A549 (cell line): ENCODE data around the gene IDH3G. TPM values are rescaled to one million over a fixed set of nuclear protein-coding genes. Genes with fewer than 3 reads are reported as not detected.
A peak's percentile ranks its signal among the peaks of the same experiment; 100 is the strongest.
"Not testable (repeated sequence)": the region's sequence is repeated elsewhere in the genome, so short reads cannot be mapped to it uniquely, and the experiment has no call there.

Experiments used
- ATAC-seq, 2 experiments: fragments of 200-7000 bp in 1 of 2; fragments of >200 bp in 1 of 2; cut with Nextera tagmentation in 1 of 2; cut with Tn5 transposase in 1 of 2; 3 replicates each; pipeline versions ENCODE4 v1.8.0 to v1.9.1; 2018 to 2020; ENCODE audit warnings: mild to moderate bottlenecking in 1 of 2, moderate library complexity in 1 of 2
- CTCF ChIA-PET: fragments of 300-600 bp; sonication (Branson Sonifier 250); formaldehyde crosslinking; extraction: SDS; loops from one replicate; lab custom pipeline; 2021; ENCODE audit warnings: antibody characterized with exemption, inconsistent platforms; lab: Yijun Ruan, JAX
- POLR2A ChIA-PET: fragments of 350-600 bp; formaldehyde crosslinking; extraction: SDS; loops from one replicate; lab custom pipeline; 2021; ENCODE audit warnings: antibody characterized with exemption, inconsistent platforms; lab: Yijun Ruan, JAX
- DNase-seq, 2 experiments: peaks; one replicate each; pipeline versions ENCODE4 v3.0.0 to v3.0.0-alpha.2; 2011 to 2016; ENCODE audit warnings: low read depth in 1 of 2, low spot score in 1 of 2
- FAIRE-seq: peaks from 2 replicates; lab custom pipeline; 2011; peaks lifted over from hg19 to GRCh38; lab: Jason Lieb, UNC
- H3K27ac ChIP-seq, 2 experiments: fragments of >200 bp; sonication (Bioruptor Twin); formaldehyde crosslinking; 3 replicates each; pipeline ENCODE4 v1.5.1; 2016 to 2017
- H3K4me1 ChIP-seq: fragments of >200 bp; sonication (Bioruptor Twin); formaldehyde crosslinking; 3 replicates; pipeline ENCODE4 v1.6.1; 2016
- H3K4me2 ChIP-seq: fragments of >200 bp; sonication (Bioruptor Twin); formaldehyde crosslinking; 3 replicates; pipeline ENCODE4 v1.6.1; 2016
- H3K4me3 ChIP-seq: fragments of >200 bp; sonication (Bioruptor Twin); formaldehyde crosslinking; 3 replicates; pipeline ENCODE4 v1.5.1; 2016
- H3K9me3 ChIP-seq: fragments of >200 bp; sonication (Bioruptor Twin); formaldehyde crosslinking; 3 replicates; pipeline ENCODE4 v1.6.1; 2016
- BCL3 ChIP-seq: fragments of >200 bp; sonication (Bioruptor Twin); formaldehyde crosslinking; IDR thresholded peaks from 3 replicates; pipeline ENCODE4 v1.6.1; 2016
- CHD4 ChIP-seq: fragments of 200-600 bp; sonication (generic); IDR thresholded peaks from 2 replicates; pipeline ENCODE4 v1.6.1; 2016; ENCODE audit warnings: antibody characterized with exemption, mild to moderate bottlenecking, borderline replicate concordance
- WGBS: methylation state at CpG from one replicate; pipeline ENCODE4 v1.1.6; 2017; ENCODE audit errors: missing lambda C conversion rate; 5-methylcytosine and 5-hydroxymethylcytosine counted together
- polyA plus RNA-seq, 4 experiments: library from polyadenylated mRNA; depleted of rRNA in 3 of 4; stranded (reverse); fragments of >200 nt; fragmentation: RNase III in 1 of 4; extraction: RNeasy Plus Mini Kit Qiagen cat#74134 plus additional on column Dnase treatment in 1 of 4; gene quantifications; 2 replicates in 3 of 4; 3 replicates in 1 of 4; pipeline ENCODE4 v1.2.3, GENCODE V29; 2011 to 2017
- TF ChIP-seq, protein P1 (sequence below): IDR thresholded peaks from 2 replicates; pipeline ENCODE4 v1.6.1; 2012
- TF ChIP-seq, protein P2 (sequence below): fragments of >200 bp; sonication (Bioruptor Twin); formaldehyde crosslinking; IDR thresholded peaks from 3 replicates; pipeline ENCODE4 v1.5.1; 2016

IDH3G gene
- polyA plus RNA-seq, 2 of the 4 experiments (the other 2 are of a cell fraction): 45.6 to 58.5 TPM

- ATAC-seq: no peak
- FAIRE-seq: no peak
- H3K27ac ChIP-seq: no peak overlapping the region
- H3K4me1 ChIP-seq: no peaks in the 10 kb centered on the region
- 16% methylated on average over 3 of the region's 3 CpGs for WGBS
- H3K9me3 ChIP-seq: no peaks in the 10 kb centered on the region
- TF ChIP-seq CHD4: no peak
- TF ChIP-seq, protein P1, sequence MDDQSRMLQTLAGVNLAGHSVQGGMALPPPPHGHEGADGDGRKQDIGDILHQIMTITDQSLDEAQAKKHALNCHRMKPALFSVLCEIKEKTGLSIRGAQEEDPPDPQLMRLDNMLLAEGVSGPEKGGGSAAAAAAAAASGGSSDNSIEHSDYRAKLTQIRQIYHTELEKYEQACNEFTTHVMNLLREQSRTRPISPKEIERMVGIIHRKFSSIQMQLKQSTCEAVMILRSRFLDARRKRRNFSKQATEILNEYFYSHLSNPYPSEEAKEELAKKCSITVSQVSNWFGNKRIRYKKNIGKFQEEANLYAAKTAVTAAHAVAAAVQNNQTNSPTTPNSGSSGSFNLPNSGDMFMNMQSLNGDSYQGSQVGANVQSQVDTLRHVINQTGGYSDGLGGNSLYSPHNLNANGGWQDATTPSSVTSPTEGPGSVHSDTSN: no peak
- ChIA-PET POLR2A (no interaction called here), CTCF (no interaction called here)
- no peak overlapping the region for H3K4me3 ChIP-seq
- H3K4me2 ChIP-seq: no peak overlapping the region
- DNase-seq: no peak
These were observed 47.8 kb downstream of the IDH3G start for GRCh38 chrX:153746359-153746758.

DNA sequence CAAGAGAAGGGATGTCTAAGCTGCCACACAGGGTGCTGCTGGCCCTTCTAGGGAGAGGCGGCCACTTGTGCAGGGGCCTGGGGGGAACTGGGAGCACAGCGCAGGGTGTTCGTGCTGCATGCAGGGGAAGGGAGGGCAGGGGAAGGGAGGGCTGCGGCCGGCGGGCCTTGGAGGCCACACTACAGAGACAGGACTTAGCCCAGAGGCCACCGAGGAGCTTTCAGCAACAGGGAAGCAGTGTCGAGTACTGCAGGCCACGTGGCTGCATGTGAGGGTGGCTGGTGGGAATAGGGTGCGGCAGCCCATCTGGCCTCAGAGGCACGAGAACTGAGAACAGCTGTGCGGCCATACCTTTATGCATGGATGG lies 49.1 kb downstream of the IDH3G start:
- ATAC-seq, POLR2A ChIA-PET, H3K4me1 ChIP-seq, FAIRE-seq, H3K9me3 ChIP-seq, H3K27ac ChIP-seq, H3K4me3 ChIP-seq, DNase-seq, H3K4me2 ChIP-seq: not testable (repeated sequence)
- WGBS: 86% methylated on average over 6 of the region's 12 CpGs
- CTCF ChIA-PET: interaction anchor here (1.1 kb wide), 1 partner anchor 10 kb away, joined by 4 read pairs; no protein-coding TSS in a partner anchor

DNA sequence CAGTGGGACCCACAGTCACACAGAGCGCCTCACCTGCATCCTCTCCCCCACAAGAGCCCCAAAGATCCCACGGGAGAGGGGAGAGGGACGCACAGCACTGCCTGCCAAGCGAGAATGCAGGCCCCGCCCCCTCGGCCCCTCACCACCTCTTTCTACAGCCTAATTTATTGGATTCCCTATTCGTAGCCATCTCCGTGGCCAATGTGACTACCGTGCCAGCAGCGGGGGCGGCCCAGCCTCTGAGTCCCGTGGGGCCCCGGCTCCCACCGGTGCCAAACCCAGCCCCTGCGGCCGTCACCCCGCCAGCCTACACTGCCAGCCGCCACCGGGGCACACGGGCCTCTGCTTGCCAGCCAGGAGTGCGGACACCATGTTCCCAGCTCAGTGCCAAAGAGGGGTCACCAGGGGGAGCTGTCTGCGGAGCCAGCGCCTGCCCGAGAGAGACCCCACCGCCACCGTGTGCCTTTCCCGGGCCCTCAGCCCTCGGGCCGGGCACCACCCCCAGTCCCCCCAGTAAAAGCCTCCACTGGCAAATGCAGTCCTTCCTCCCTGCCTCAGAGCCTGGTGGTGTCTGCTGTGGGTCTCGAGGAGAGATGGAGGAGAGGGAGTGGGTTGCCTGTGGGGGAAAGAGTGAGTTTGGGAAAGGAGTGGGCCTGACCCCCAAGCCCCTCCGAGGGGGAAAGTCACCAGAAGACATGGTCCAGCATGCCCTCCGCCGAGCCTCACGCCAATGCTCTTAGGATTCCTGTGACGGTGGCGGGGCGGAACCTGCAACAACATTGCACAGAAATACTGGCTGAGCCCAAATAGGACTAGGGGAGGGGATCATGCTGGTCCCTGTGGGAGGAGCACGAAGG lies 49.7 kb downstream of the IDH3G start:
- Histone ChIP-seq H3K4me1 (no peaks in the 10 kb centered on the region), H3K9me3 (no peaks in the 10 kb centered on the region), H3K4me3 (no peak overlapping the region), H3K4me2 (peak overlapping the region; percentile 56), H3K27ac (peak overlapping the region; percentile 33 to 66; a peak in 2 of 6 replicates)
- FAIRE-seq (no peak), DNase-seq (peak in 1 of 2 experiments; percentile 40), ATAC-seq (peak; percentile 47 to 78; a peak in 4 of 6 replicates)
- ChIA-PET CTCF (interaction anchor here (0.7 to 1.1 kb wide), 3 partner anchors 10 to 19 kb away, joined by 3 to 4 read pairs (median 4); no protein-coding TSS in a partner anchor), POLR2A (no interaction called here)
- WGBS: 40% methylated on average over 17 of the region's 38 CpGs
- no peak for TF ChIP-seq BCL3
- TF ChIP-seq, protein P2, sequence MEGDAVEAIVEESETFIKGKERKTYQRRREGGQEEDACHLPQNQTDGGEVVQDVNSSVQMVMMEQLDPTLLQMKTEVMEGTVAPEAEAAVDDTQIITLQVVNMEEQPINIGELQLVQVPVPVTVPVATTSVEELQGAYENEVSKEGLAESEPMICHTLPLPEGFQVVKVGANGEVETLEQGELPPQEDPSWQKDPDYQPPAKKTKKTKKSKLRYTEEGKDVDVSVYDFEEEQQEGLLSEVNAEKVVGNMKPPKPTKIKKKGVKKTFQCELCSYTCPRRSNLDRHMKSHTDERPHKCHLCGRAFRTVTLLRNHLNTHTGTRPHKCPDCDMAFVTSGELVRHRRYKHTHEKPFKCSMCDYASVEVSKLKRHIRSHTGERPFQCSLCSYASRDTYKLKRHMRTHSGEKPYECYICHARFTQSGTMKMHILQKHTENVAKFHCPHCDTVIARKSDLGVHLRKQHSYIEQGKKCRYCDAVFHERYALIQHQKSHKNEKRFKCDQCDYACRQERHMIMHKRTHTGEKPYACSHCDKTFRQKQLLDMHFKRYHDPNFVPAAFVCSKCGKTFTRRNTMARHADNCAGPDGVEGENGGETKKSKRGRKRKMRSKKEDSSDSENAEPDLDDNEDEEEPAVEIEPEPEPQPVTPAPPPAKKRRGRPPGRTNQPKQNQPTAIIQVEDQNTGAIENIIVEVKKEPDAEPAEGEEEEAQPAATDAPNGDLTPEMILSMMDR: peak; percentile 1; the same call in 1 of the 3 replicates

DNA sequence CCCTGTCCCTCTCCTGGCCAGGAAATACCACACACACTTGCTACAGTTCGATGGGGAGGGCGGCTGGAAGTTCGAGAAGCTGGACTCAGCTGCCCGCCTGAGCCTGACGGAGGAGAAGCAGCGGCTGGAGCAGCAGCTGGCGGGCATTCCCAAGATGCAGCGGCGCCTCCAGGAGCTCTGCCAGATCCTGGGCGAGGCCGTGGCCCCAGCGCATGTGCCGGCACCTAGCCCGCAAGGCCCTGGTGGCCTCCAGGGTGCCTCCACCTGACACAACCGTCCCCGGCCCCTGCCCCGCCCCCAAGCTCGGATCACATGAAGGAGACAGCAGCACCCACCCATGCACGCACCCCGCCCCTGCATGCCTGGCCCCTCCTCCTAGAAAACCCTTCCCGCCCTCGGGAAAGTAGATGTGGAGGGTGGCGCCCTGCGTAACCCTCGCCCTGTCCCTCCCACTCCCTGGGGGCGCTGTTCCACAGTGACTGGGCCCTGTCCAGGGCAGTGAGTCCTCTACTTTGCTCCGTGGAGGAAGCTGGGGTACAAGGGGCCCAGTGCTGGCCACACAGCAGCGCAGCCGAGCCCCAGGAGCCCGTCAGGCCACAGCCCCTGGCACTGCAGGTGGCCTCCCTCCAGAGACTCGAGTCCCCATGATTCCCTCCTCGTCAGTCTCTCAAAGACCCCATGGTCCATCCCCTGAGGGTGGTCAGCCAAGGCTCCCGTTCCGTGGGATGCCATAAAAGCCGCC lies 50.5 kb downstream of the IDH3G start:
- CTCF ChIA-PET: interaction anchor here (0.7 to 1.1 kb wide), 3 partner anchors 9 to 20 kb away, joined by 3 to 4 read pairs (median 4); no protein-coding TSS in a partner anchor
- 95% methylated on average over 6 of the region's 35 CpGs for WGBS
- H3K4me3 ChIP-seq, H3K4me1 ChIP-seq, H3K27ac ChIP-seq, POLR2A ChIA-PET, ATAC-seq, DNase-seq, FAIRE-seq, H3K9me3 ChIP-seq: not testable (repeated sequence)
- H3K4me2 ChIP-seq: peak overlapping the region; percentile 56

- H3K4me2 ChIP-seq, H3K9me3 ChIP-seq, H3K4me1 ChIP-seq, H3K27ac ChIP-seq, POLR2A ChIA-PET, CTCF ChIA-PET, ATAC-seq, FAIRE-seq, DNase-seq, H3K4me3 ChIP-seq: not testable (repeated sequence)
- WGBS: 90% methylated on average over 9 of the region's 32 CpGs
These were observed 51.2 kb downstream of the IDH3G start for GRCh38 chrX:153742796-153743467.

DNA sequence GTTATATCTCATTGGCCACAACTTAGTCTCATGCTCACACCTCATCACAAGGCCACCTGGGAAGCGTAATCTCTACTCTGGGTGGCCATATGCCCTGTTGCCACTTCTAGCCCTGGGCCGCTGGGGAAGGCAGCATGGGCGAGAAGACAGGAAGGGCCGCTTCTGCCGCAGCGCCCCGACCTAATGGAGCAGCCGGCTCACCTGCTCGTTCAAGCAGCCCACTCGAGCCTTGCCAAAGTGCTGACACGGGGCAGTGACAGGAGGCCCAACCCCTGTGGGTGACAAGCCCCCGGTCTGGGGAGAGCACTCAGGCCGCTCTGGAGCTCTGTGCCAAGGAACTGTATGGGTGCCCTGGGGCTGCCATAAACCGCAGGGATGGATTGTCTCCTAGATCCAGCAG lies 52.1 kb downstream of the IDH3G start:
- 91% methylated on average over 6 of the region's 14 CpGs for WGBS
- ATAC-seq, H3K27ac ChIP-seq, H3K4me1 ChIP-seq, CTCF ChIA-PET, DNase-seq, H3K9me3 ChIP-seq, H3K4me2 ChIP-seq, H3K4me3 ChIP-seq, FAIRE-seq, POLR2A ChIA-PET: not testable (repeated sequence)
